Measurements from ENCODE around the gene STS.

Gene STS

DNA sequence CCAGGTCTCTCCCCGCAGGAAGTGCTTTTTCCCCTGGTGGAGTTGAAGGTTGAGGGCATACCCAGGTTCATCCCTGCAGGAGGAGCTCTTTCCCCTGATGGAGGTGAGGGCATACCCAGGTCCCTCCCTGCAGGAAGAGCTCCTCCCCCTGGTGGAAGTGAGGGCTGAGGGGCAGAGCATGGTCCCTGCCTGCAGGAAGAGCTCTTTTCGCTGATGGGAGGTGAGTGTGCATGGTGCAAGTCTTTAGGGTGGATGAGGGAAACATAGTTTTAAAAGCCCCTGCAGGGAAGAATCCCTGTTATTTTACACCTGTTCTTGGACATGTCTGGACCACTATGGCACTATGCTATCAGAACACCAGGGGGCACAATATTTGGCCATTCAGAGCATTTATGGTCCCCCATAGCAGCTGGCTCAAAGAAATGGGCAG is 44.2 kb downstream of the STS start:
- no peaks in the 10 kb centered on the region for H3K27me3 Mint-ChIP-seq
- H3K4me3 Mint-ChIP-seq = no peak overlapping the region
- no peak overlapping the region for H3K27ac Mint-ChIP-seq
- no peaks in the 10 kb centered on the region for H3K4me1 Mint-ChIP-seq (ENCODE audit: low read depth)
- no peaks in the 10 kb centered on the region for H3K36me3 Mint-ChIP-seq
- H3K9me3 Mint-ChIP-seq (ENCODE audit: low read depth) = no peaks in the 10 kb centered on the region

DNA sequence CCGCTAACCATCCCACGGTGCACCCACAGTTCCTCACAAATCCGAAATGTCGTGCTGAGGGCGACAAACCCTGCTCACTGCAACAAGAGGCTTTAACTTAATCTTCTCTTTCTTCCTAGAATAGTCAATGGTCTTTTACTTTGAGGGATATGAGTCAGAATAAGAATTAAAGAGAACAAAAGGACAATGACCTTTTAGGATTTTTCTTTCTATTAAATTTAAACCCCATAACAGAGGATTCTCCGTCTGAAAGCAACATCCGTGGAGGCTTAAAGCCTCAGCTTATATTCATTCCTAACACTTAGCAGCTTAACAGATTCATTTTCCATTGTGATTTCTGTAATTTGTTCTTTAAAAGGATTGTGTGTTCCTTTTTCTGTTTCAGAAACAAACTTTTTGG is 45.4 kb downstream of the STS start:
- Mint-ChIP-seq H3K9me3 (ENCODE audit: low read depth) (no peaks in the 10 kb centered on the region), H3K4me3 (no peak overlapping the region), H3K4me1 (ENCODE audit: low read depth) (no peaks in the 10 kb centered on the region), H3K27me3 (no peaks in the 10 kb centered on the region), H3K36me3 (no peaks in the 10 kb centered on the region), H3K27ac (no peak overlapping the region)

DNA sequence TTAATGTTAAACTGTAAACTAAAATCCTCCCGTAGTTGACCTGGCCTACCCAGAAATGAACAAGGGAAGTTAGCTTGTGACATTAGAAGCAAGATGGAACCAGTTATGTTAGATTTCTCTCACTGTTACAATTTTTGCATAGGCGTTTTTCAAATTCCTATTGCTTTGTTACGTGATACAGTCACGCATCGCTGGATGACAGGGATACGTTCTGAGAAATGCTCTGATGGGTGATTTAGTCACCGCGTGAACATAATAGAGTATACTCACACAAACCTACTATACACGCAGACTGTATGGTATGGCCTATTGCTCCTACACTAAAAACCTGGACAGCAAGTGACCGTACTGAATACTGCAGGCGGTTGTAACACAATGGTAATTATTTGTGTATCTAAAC is 47.1 kb downstream of the STS start:
- Mint-ChIP-seq H3K4me3 (no peak overlapping the region), H3K27me3 (no peaks in the 10 kb centered on the region), H3K9me3 (ENCODE audit: low read depth) (no peaks in the 10 kb centered on the region), H3K4me1 (ENCODE audit: low read depth) (no peaks in the 10 kb centered on the region), H3K27ac (no peak overlapping the region), H3K36me3 (no peaks in the 10 kb centered on the region)

Data from activated naive CD8-positive, alpha-beta T cell (primary cell).